CD14-positive monocyte (primary cell): Measurements from ENCODE around the gene TNFRSF6B. TPM values are rescaled to one million over a fixed set of nuclear protein-coding genes. Genes with fewer than 3 reads are reported as not detected.

Experiments used
- DNase-seq, 3 donors: peaks; one replicate each; pipeline ENCODE4 v3.0.0-alpha.2; 2011 to 2022
- H2AFZ ChIP-seq: 2 replicates; pipeline ENCODE4 v1.6.0; 2012; ENCODE audit warnings: mild to moderate bottlenecking, low read depth, low read length, inconsistent platforms; ENCODE audit not compliant: insufficient read depth, poor library complexity, severe bottlenecking
- H3K27ac ChIP-seq, 2 donors: 1 replicate in 1 of 2; 2 replicates in 1 of 2; pipeline ENCODE4 v1.5.1; 2012 to 2013; ENCODE audit warnings: low read length in 2 of 2, control low read depth in 1 of 2, inconsistent platforms in 1 of 2, low read depth in 1 of 2, mild to moderate bottlenecking in 1 of 2
- H3K27me3 ChIP-seq, 2 donors: one replicate each; pipeline versions ENCODE4 v1.6.0 to v1.6.1; 2011 to 2013; ENCODE audit warnings: low read length in 2 of 2; ENCODE audit not compliant: control insufficient read depth in 2 of 2, insufficient read depth in 2 of 2
- H3K36me3 ChIP-seq, 2 donors: replicated peaks in 1 of 2; 1 replicate in 1 of 2; 2 replicates in 1 of 2; pipeline versions ENCODE4 v1.5.1 to v1.6.1; 2012 to 2013; ENCODE audit warnings: low read length in 2 of 2, control low read depth in 1 of 2, inconsistent platforms in 1 of 2, mild to moderate bottlenecking in 1 of 2; ENCODE audit not compliant: insufficient read depth in 2 of 2, control insufficient read depth in 1 of 2
- H3K4me1 ChIP-seq, 2 donors: 1 replicate in 1 of 2; 2 replicates in 1 of 2; pipeline versions ENCODE4 v1.5.1 to v1.6.1; 2012 to 2013; ENCODE audit warnings: low read length in 2 of 2, control low read depth in 1 of 2, inconsistent platforms in 1 of 2, mild to moderate bottlenecking in 1 of 2, moderate library complexity in 1 of 2; ENCODE audit not compliant: insufficient read depth in 2 of 2, control insufficient read depth in 1 of 2
- H3K4me2 ChIP-seq: replicated peaks from 2 replicates; pipeline ENCODE3; 2012; ENCODE audit warnings: low read length, moderate library complexity, mild to moderate bottlenecking; ENCODE audit not compliant: poor library complexity, severe bottlenecking; ENCODE audit errors: extremely low read depth
- H3K4me3 ChIP-seq, 3 experiments: fragments of 200-600 bp in 1 of 3; sonication (generic) in 1 of 3; replicated peaks in 1 of 3; 1 replicate in 2 of 3; 2 replicates in 1 of 3; pipeline ENCODE4 v1.5.1; 2011 to 2013; ENCODE audit warnings: low read length in 3 of 3, mild to moderate bottlenecking in 3 of 3, control low read depth in 2 of 3, low read depth in 2 of 3, inconsistent platforms in 1 of 3, moderate library complexity in 1 of 3
- H3K79me2 ChIP-seq: 2 replicates; pipeline ENCODE4 v1.6.0; 2012; ENCODE audit warnings: mild to moderate bottlenecking, control low read depth, inconsistent platforms, low read length, moderate library complexity; ENCODE audit not compliant: insufficient read depth
- H3K9ac ChIP-seq: 2 replicates; pipeline ENCODE4 v1.6.0; 2017; ENCODE audit warnings: low read length, mild to moderate bottlenecking; ENCODE audit not compliant: insufficient read depth, poor library complexity, severe bottlenecking
- H3K9me3 ChIP-seq, 2 donors: replicated peaks in 1 of 2; 1 replicate in 1 of 2; 2 replicates in 1 of 2; pipeline versions ENCODE4 v1.5.1 to v1.6.1; 2012 to 2013; ENCODE audit warnings: low read length in 2 of 2, control low read depth in 1 of 2; ENCODE audit not compliant: control insufficient read depth in 1 of 2, insufficient read depth in 1 of 2
- H4K20me1 ChIP-seq: 2 replicates; pipeline ENCODE4 v1.6.0; 2012; ENCODE audit warnings: mild to moderate bottlenecking, low read length, control low read depth, moderate library complexity; ENCODE audit not compliant: insufficient read depth
- H3K27ac Mint-ChIP-seq, 7 donors: one replicate each; pipeline ENCODE4 v1.8.0; 2020; ENCODE audit warnings: mild to moderate bottlenecking in 7 of 7, mixed read lengths in 7 of 7, moderate library complexity in 6 of 7, inconsistent platforms in 2 of 7
- H3K27me3 Mint-ChIP-seq, 3 donors: one replicate each; pipeline ENCODE4 v1.8.0; 2021 to 2022; ENCODE audit warnings: low read depth in 3 of 3, mild to moderate bottlenecking in 3 of 3, mixed read lengths in 3 of 3, moderate library complexity in 3 of 3, inconsistent platforms in 1 of 3
- H3K36me3 Mint-ChIP-seq, 2 donors: one replicate each; pipeline ENCODE4 v1.8.0; 2020; ENCODE audit warnings: mixed read lengths in 2 of 2, inconsistent platforms in 1 of 2, mild to moderate bottlenecking in 1 of 2
- H3K4me1 Mint-ChIP-seq: one replicate; pipeline ENCODE4 v1.8.0; 2020; ENCODE audit warnings: mild to moderate bottlenecking, mixed read lengths
- H3K4me3 Mint-ChIP-seq, 2 donors: one replicate each; pipeline ENCODE4 v1.8.0; 2020; ENCODE audit warnings: mild to moderate bottlenecking in 2 of 2, mixed read lengths in 2 of 2, moderate library complexity in 1 of 2
- H3K9me3 Mint-ChIP-seq, 7 donors: one replicate each; pipeline ENCODE4 v1.8.0; 2020 to 2022; ENCODE audit warnings: mixed read lengths in 7 of 7, mild to moderate bottlenecking in 6 of 7, moderate library complexity in 6 of 7, inconsistent platforms in 2 of 7
- WGBS: methylation state at CpG from one replicate; pipeline ENCODE4 v1.1.5; 2013; ENCODE audit warnings: missing lambda C conversion rate; ENCODE audit not compliant: insufficient coverage; 5-methylcytosine and 5-hydroxymethylcytosine counted together
- intact Hi-C, 2 donors: fragments of 100-400 bp; cut with micrococcal nuclease; formaldehyde crosslinking; loops; one replicate each; pipeline versions ENCODE4 v1.15.0 to v1.15.1; 2023
- polyA plus RNA-seq, 3 donors: library from polyadenylated mRNA; depleted of rRNA in 1 of 3; unstranded in 2 of 3; stranded (reverse) in 1 of 3; fragments of 300-500 nt in 2 of 3; fragments of >200 nt in 1 of 3; fragmentation: Illumina TruSeq in 2 of 3; gene quantifications; 1 replicate in 2 of 3; 2 replicates in 1 of 3; pipeline ENCODE4 v1.2.3, GENCODE V29; 2012 to 2021
- TF ChIP-seq, protein P1 (sequence below): fragments of 200-600 bp; IDR thresholded peaks from one replicate; pipeline ENCODE4 v1.8.0; 2022; ENCODE audit warnings: antibody characterized with exemption, mild to moderate bottlenecking

Gene TNFRSF6B
- polyA plus RNA-seq, 3 donors, result 6.5 TPM; not detected in 2

DNA sequence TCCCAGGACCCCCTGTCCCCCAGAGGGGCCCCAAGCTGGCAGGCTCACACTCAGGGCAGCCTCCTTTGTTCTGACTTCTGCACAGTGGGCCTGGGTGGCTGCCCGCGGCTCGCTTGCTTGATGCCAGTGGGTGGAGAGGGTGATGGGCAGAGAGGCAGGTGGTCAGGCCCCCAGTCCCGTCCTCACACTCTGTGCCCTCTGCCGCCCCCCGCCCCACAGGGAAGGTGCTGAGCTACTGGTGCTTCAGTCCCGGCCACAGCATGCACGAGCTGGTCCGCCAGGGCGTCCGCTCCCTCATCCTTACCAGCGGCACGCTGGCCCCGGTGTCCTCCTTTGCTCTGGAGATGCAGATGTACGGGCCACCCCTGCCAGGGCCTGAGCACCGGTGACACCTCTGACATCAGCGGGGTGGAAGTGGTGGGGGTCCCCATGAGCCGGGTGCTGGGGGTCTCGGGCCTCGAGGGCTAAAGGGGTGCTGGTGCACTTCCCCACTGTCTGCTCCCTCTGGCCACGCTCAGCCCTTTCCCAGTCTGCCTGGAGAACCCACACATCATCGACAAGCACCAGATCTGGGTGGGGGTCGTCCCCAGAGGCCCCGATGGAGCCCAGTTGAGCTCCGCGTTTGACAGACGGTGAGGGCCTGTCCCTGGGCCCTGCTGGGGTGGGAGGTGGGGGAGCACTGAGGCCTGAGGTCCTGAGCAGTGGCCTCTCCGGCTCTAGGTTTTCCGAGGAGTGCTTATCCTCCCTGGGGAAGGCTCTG lies 8.9 kb upstream of the TNFRSF6B start:
- H3K9me3 ChIP-seq, result no peaks in the 10 kb centered on the region
- TF ChIP-seq, protein P1, sequence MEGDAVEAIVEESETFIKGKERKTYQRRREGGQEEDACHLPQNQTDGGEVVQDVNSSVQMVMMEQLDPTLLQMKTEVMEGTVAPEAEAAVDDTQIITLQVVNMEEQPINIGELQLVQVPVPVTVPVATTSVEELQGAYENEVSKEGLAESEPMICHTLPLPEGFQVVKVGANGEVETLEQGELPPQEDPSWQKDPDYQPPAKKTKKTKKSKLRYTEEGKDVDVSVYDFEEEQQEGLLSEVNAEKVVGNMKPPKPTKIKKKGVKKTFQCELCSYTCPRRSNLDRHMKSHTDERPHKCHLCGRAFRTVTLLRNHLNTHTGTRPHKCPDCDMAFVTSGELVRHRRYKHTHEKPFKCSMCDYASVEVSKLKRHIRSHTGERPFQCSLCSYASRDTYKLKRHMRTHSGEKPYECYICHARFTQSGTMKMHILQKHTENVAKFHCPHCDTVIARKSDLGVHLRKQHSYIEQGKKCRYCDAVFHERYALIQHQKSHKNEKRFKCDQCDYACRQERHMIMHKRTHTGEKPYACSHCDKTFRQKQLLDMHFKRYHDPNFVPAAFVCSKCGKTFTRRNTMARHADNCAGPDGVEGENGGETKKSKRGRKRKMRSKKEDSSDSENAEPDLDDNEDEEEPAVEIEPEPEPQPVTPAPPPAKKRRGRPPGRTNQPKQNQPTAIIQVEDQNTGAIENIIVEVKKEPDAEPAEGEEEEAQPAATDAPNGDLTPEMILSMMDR, result no peak
- intact Hi-C loops, result loop anchor here in 1 of 2 donors (2.0 kb wide), 1 partner anchor 19 kb away; the partner anchor contains the start of gene ARFRP1
- peaks cover 1 to 2% of the 10 kb centered on the region in 2 donors for H3K36me3 ChIP-seq
- peaks cover 11 to 16% of the 10 kb centered on the region in 2 donors for H3K36me3 Mint-ChIP-seq
- H4K20me1 ChIP-seq, result no peaks in the 10 kb centered on the region
- peak overlapping the region; percentile 72 for H3K4me2 ChIP-seq
- H3K4me3 Mint-ChIP-seq, result peak overlapping the region; percentile 34 to 73
- H3K4me1 Mint-ChIP-seq, result peaks cover 35% of the 10 kb centered on the region
- H3K9me3 Mint-ChIP-seq, result peaks cover 0 to 2% (median 0%) of the 10 kb centered on the region in 7 donors
- H3K27ac Mint-ChIP-seq, result peak overlapping the region; percentile 92 to 96 (median 95)
- no peak for DNase-seq
- H3K9ac ChIP-seq, result peak overlapping the region; percentile 81
- peaks cover 0 to 3% (median 0%) of the 10 kb centered on the region in 3 donors for H3K27me3 Mint-ChIP-seq
- no peak overlapping the region for H2AFZ ChIP-seq
- H3K4me1 ChIP-seq, result peaks cover 31 to 41% of the 10 kb centered on the region in 2 donors
- WGBS, result 94% methylated on average over 25 of the region's 29 CpGs
- H3K4me3 ChIP-seq, result peak overlapping the region in 2 of 3 experiments; percentile 4 to 62
- no peaks in the 10 kb centered on the region for H3K27me3 ChIP-seq
- H3K79me2 ChIP-seq, result no peaks in the 10 kb centered on the region
- H3K27ac ChIP-seq, result peak overlapping the region; percentile 94 to 96

DNA sequence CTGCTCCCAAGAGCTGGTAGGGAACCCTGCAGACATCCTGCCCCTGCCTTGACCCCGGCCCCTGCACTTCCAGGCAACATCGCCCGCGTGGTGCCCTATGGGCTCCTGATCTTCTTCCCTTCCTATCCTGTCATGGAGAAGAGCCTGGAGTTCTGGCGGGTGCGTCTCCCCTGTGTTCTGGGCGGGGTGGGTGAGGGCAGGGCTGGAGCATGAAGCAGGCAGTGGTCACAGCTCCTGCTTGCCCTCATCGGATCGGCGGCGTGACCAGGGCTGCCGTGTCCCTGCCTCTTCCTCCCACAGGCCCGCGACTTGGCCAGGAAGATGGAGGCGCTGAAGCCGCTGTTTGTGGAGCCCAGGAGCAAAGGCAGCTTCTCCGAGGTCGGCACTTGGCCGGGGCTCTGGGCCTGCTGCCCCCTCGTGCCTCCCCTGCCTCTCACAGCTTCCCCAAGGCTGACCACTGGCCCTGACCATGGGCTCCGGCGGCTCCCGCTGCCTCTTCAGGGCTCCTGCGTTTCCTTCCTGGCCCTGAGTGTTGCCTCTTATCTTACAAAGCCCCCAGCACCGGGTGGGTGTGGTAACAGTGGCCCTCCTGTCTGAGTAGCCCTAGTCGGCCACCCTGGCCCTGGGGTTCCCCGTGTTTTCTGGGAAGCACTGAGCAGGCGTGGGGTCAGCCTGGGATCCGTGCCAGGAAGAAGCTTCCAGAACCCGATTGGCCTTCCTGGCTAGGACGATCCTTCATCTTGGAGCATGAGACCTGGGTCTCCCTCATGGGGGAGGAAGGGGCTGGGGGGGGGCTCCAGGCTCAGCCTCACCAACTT lies 8.0 kb upstream of the TNFRSF6B start:
- peaks cover 35% of the 10 kb centered on the region for H3K4me1 Mint-ChIP-seq
- peak overlapping the region in 1 of 2 donors; percentile 94 for H3K27ac ChIP-seq
- H3K27ac Mint-ChIP-seq, result peak overlapping the region in 5 of 7 donors; percentile 14 to 95 (median 93)
- peaks cover 0 to 2% (median 0%) of the 10 kb centered on the region in 7 donors for H3K9me3 Mint-ChIP-seq
- intact Hi-C loops, result no loop called here
- no peaks in the 10 kb centered on the region for H3K27me3 ChIP-seq
- H3K4me3 ChIP-seq, result no peak overlapping the region
- H3K36me3 ChIP-seq, result peaks cover 0 to 2% of the 10 kb centered on the region in 2 donors
- H3K4me2 ChIP-seq, result no peak overlapping the region
- no peaks in the 10 kb centered on the region for H3K79me2 ChIP-seq
- no peak for DNase-seq
- peaks cover 31 to 37% of the 10 kb centered on the region in 2 donors for H3K4me1 ChIP-seq
- TF ChIP-seq, protein P1, result no peak
- H3K4me3 Mint-ChIP-seq, result no peak overlapping the region
- WGBS, result 89% methylated on average over 25 of the region's 31 CpGs
- H3K36me3 Mint-ChIP-seq, result peaks cover 11 to 16% of the 10 kb centered on the region in 2 donors
- H3K27me3 Mint-ChIP-seq, result peaks cover 0 to 3% (median 0%) of the 10 kb centered on the region in 3 donors
- H3K9ac ChIP-seq, result no peak overlapping the region
- H2AFZ ChIP-seq, result no peak overlapping the region
- H4K20me1 ChIP-seq, result no peaks in the 10 kb centered on the region
- no peaks in the 10 kb centered on the region for H3K9me3 ChIP-seq
